ENCODE results near the gene FPR3. TPM values are rescaled to one million over a fixed set of nuclear protein-coding genes. Genes with fewer than 3 reads are reported as not detected.

FPR3 gene
- total and polyA plus RNA-seq, 5 donors from 2014 or later: not detected

- H3K27ac Mint-ChIP-seq: no peak overlapping the region
- H3K36me3 Mint-ChIP-seq: no peaks in the 10 kb centered on the region
- H3K4me1 ChIP-seq (ENCODE audit: control insufficient read depth, insufficient read depth, low read length, poor library complexity, severe bottlenecking): no peaks in the 10 kb centered on the region
- H3K27me3 Mint-ChIP-seq: no peaks in the 10 kb centered on the region
- no peak overlapping the region for H3K27ac ChIP-seq (ENCODE audit: insufficient read depth, low read length, poor library complexity, severe bottlenecking)
- peaks cover 2% of the 10 kb centered on the region for H3K27me3 ChIP-seq (ENCODE audit: control insufficient read depth, insufficient read depth, low read length)
- no peak for ATAC-seq (ENCODE audit: low read depth in 2 of 2)
- H3K9me3 Mint-ChIP-seq: peaks cover 0 to 4% (median 3%) of the 10 kb centered on the region in 7 donors
- no peak for DNase-seq
- peaks cover 0 to 5% of the 10 kb centered on the region in 2 experiments for H3K9me3 ChIP-seq (ENCODE audit: control insufficient read depth in 2 of 2, low read length in 2 of 2)
- peaks cover 0 to 3% (median 0%) of the 10 kb centered on the region in 4 donors for H3K4me1 Mint-ChIP-seq
- no peak overlapping the region for H3K4me3 ChIP-seq (ENCODE audit: low read depth, low read length)
- H3K4me3 Mint-ChIP-seq: no peak overlapping the region
- H3K36me3 ChIP-seq (ENCODE audit: control insufficient read depth, insufficient read depth, low read length): no peaks in the 10 kb centered on the region
Observed at GRCh38 chr19:51784109-51784785, 10.7 kb upstream of the FPR3 start.

GRCh38 chr19:51784922-51785690 is 9.9 kb upstream of the FPR3 start:
- Histone ChIP-seq H3K4me3 (ENCODE audit: low read depth, low read length) (no peak overlapping the region), H3K36me3 (ENCODE audit: control insufficient read depth, insufficient read depth, low read length) (no peaks in the 10 kb centered on the region), H3K9me3 (ENCODE audit: control insufficient read depth in 2 of 2, low read length in 2 of 2) (peaks cover 0 to 5% of the 10 kb centered on the region in 2 experiments), H3K4me1 (ENCODE audit: control insufficient read depth, insufficient read depth, low read length, poor library complexity, severe bottlenecking) (no peaks in the 10 kb centered on the region), H3K27ac (ENCODE audit: insufficient read depth, low read length, poor library complexity, severe bottlenecking) (no peak overlapping the region), H3K27me3 (ENCODE audit: control insufficient read depth, insufficient read depth, low read length) (no peaks in the 10 kb centered on the region)
- DNase-seq (peak in 1 of 3 donors; percentile 17), ATAC-seq (ENCODE audit: low read depth in 2 of 2) (peak; percentile 37 to 63)
- Mint-ChIP-seq H3K4me3 (no peak overlapping the region), H3K27me3 (no peaks in the 10 kb centered on the region), H3K4me1 (peaks cover 0 to 3% (median 0%) of the 10 kb centered on the region in 4 donors), H3K27ac (no peak overlapping the region), H3K9me3 (peaks cover 0 to 8% (median 3%) of the 10 kb centered on the region in 7 donors), H3K36me3 (no peaks in the 10 kb centered on the region)

DNA sequence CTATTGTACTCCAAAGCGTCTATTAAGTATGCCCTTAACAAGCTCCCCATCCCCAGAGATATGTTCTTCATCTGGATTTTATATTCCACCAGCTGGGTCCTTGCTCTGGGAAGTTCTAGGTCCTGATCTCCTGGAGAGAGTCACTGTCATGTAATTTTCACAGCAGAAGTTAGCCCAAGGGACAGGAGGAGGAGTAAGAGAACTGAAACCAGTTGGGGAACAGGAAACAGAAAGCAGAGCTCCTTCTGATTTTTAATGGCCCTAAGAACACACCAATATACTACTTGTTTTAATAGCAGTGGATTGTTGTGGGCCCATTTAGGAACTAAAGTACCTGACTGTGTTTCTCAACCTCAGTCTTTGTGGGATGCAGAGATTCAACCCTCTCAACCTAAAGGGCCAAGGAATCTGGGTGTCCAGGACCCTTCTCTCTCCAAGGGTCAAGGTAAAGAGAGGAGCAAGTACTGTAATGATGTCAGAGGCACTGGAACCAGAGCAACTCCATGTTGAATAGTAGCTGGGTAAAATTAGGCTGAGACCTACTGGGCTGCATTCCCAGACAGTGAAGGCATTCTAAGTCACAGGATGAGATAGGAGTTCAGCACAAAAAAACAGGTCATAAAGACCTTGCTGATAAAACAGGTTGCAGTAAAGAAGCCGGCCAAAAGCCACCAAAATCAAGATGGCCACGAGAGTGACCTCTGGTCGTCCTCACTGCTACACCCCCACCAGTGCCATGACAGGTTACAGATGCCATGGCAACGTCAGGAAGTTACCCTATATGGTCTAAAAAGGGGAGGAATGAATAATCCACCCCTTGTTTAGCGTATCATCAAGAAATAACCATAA is 8.1 kb upstream of the FPR3 start:
- Histone ChIP-seq H3K36me3 (ENCODE audit: control insufficient read depth, insufficient read depth, low read length) (no peaks in the 10 kb centered on the region), H3K27ac (ENCODE audit: insufficient read depth, low read length, poor library complexity, severe bottlenecking) (no peak overlapping the region), H3K4me1 (ENCODE audit: control insufficient read depth, insufficient read depth, low read length, poor library complexity, severe bottlenecking) (no peaks in the 10 kb centered on the region), H3K27me3 (ENCODE audit: control insufficient read depth, insufficient read depth, low read length) (no peaks in the 10 kb centered on the region), H3K9me3 (ENCODE audit: control insufficient read depth in 2 of 2, low read length in 2 of 2) (peaks cover 0 to 5% of the 10 kb centered on the region in 2 experiments), H3K4me3 (ENCODE audit: low read depth, low read length) (no peak overlapping the region)
- no peak for DNase-seq
- Mint-ChIP-seq H3K27me3 (no peaks in the 10 kb centered on the region), H3K9me3 (peaks cover 2 to 13% (median 4%) of the 10 kb centered on the region in 7 donors), H3K27ac (no peak overlapping the region), H3K4me3 (no peak overlapping the region), H3K4me1 (peaks cover 0 to 3% (median 0%) of the 10 kb centered on the region in 4 donors), H3K36me3 (no peaks in the 10 kb centered on the region)
- ATAC-seq (ENCODE audit: low read depth in 2 of 2): no peak

DNA sequence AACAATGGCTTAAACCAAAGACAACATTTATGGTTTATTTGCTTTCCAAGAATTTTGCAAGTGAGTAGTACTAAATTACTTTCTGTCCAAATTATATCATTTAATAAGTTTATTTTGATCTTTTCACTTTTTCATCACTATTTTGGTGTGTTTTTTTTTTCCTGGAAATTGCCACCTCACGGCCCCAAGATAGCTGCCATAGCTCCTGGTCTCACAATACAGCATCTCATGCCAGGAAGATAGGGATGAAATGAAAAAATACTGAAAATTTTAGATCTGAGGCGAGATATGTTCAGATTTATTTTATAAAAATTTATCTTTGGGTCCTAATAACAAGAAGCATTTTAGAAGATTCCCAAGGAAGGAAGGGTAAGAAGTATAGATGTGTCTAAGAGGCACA is 6.9 kb upstream of the FPR3 start:
- H3K36me3 Mint-ChIP-seq: no peaks in the 10 kb centered on the region
- Histone ChIP-seq H3K36me3 (ENCODE audit: control insufficient read depth, insufficient read depth, low read length) (no peaks in the 10 kb centered on the region), H3K27ac (ENCODE audit: insufficient read depth, low read length, poor library complexity, severe bottlenecking) (no peak overlapping the region), H3K27me3 (ENCODE audit: control insufficient read depth, insufficient read depth, low read length) (no peaks in the 10 kb centered on the region), H3K4me3 (ENCODE audit: low read depth, low read length) (no peak overlapping the region), H3K9me3 (ENCODE audit: control insufficient read depth in 2 of 2, low read length in 2 of 2) (peaks cover 0 to 5% of the 10 kb centered on the region in 2 experiments), H3K4me1 (ENCODE audit: control insufficient read depth, insufficient read depth, low read length, poor library complexity, severe bottlenecking) (no peaks in the 10 kb centered on the region)
- DNase-seq: no peak
- peaks cover 0 to 3% (median 0%) of the 10 kb centered on the region in 4 donors for H3K4me1 Mint-ChIP-seq
- H3K4me3 Mint-ChIP-seq: no peak overlapping the region
- H3K27ac Mint-ChIP-seq: no peak overlapping the region
- ATAC-seq (ENCODE audit: low read depth in 2 of 2): no peak
- peaks cover 2 to 16% (median 5%) of the 10 kb centered on the region in 7 donors for H3K9me3 Mint-ChIP-seq
- H3K27me3 Mint-ChIP-seq: no peaks in the 10 kb centered on the region

DNA sequence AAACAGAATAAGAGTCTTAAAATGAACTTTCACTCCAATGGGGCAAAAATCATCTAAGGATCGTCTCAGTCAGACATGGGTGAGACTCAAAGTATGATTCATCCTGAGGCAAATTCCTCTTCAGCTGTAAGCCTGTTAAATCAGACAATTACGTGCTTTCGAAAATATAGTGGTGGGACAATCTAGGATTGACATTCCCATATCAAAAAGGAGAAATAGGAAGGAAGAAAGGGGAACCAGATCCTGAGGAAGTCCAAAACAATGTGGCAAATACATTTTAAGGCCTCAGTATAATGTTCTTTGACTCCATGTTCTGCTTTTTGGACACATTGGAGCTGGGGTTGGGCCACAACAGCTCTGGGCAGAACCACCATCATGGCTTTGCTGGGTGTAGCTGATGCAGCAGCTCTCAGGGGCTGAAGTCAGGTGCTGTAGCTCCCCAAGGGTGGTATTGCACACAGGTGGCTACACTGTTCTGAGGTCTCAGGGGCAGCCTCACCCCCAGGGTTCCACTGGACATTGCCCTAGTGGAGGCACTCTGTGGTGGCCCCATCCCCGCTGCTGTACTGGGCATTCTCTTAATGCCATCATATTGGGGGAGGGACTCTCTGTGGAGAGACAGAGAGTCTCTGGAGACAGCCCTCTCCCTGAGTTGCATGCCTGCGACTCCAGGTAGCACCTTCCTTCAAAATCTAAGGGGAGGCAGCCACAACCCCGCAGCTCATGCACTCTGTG is 5.7 kb upstream of the FPR3 start:
- DNase-seq (no peak), ATAC-seq (ENCODE audit: low read depth in 2 of 2) (no peak)
- no peak overlapping the region for H3K27ac Mint-ChIP-seq
- no peaks in the 10 kb centered on the region for H3K27me3 Mint-ChIP-seq
- H3K36me3 Mint-ChIP-seq: no peaks in the 10 kb centered on the region
- H3K4me3 Mint-ChIP-seq: no peak overlapping the region
- peaks cover 4 to 16% (median 7%) of the 10 kb centered on the region in 7 donors for H3K9me3 Mint-ChIP-seq
- H3K4me1 Mint-ChIP-seq: peaks cover 0 to 3% (median 0%) of the 10 kb centered on the region in 4 donors
- no peaks in the 10 kb centered on the region for H3K4me1 ChIP-seq (ENCODE audit: control insufficient read depth, insufficient read depth, low read length, poor library complexity, severe bottlenecking)
- H3K9me3 ChIP-seq (ENCODE audit: control insufficient read depth in 2 of 2, low read length in 2 of 2): peaks cover 0 to 5% of the 10 kb centered on the region in 2 experiments
- H3K27me3 ChIP-seq (ENCODE audit: control insufficient read depth, insufficient read depth, low read length): no peaks in the 10 kb centered on the region
- no peak overlapping the region for H3K27ac ChIP-seq (ENCODE audit: insufficient read depth, low read length, poor library complexity, severe bottlenecking)
- H3K36me3 ChIP-seq (ENCODE audit: control insufficient read depth, insufficient read depth, low read length): no peaks in the 10 kb centered on the region
- H3K4me3 ChIP-seq (ENCODE audit: low read depth, low read length): no peak overlapping the region

GRCh38 chr19:51792932-51793331 is 2.0 kb upstream of the FPR3 start:
- no peak overlapping the region for H3K4me3 Mint-ChIP-seq
- no peaks in the 10 kb centered on the region for H3K4me1 Mint-ChIP-seq
- H3K36me3 ChIP-seq (ENCODE audit: control insufficient read depth, insufficient read depth, low read length): no peaks in the 10 kb centered on the region
- no peaks in the 10 kb centered on the region for H3K4me1 ChIP-seq (ENCODE audit: control insufficient read depth, insufficient read depth, low read length, poor library complexity, severe bottlenecking)
- no peak overlapping the region for H3K27ac Mint-ChIP-seq
- H3K27me3 Mint-ChIP-seq: no peaks in the 10 kb centered on the region
- peaks cover 0 to 3% of the 10 kb centered on the region in 2 experiments for H3K9me3 ChIP-seq (ENCODE audit: control insufficient read depth in 2 of 2, low read length in 2 of 2)
- H3K27me3 ChIP-seq (ENCODE audit: control insufficient read depth, insufficient read depth, low read length): no peaks in the 10 kb centered on the region
- H3K27ac ChIP-seq (ENCODE audit: insufficient read depth, low read length, poor library complexity, severe bottlenecking): no peak overlapping the region
- no peak for ATAC-seq (ENCODE audit: low read depth in 2 of 2)
- no peak overlapping the region for H3K4me3 ChIP-seq (ENCODE audit: low read depth, low read length)
- peaks cover 4 to 24% (median 10%) of the 10 kb centered on the region in 7 donors for H3K9me3 Mint-ChIP-seq
- no peak for DNase-seq
- H3K36me3 Mint-ChIP-seq: no peaks in the 10 kb centered on the region

DNA sequence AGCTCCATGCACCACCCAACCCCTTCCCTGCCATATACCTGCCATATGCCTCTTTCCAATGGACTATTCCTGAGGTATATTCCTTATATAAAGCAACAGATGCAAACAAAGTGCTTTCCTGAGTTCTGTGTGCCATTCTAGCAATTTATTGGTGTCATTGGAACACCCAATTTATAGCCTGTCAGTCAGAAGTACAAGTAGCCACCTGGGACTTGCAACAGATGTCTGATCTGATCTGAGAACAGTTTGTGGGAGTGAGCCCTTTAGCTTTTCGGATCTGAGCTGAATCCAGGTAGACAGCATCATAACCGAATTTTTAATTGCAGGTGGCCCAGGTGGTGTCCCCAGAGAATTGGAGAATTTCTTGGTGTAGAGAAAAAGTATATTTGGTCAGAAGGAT is 963 bp upstream of the FPR3 start:
- H3K27me3 Mint-ChIP-seq: no peaks in the 10 kb centered on the region

More for the DNA sequence above, 963 bp upstream of the FPR3 start:
- Histone ChIP-seq H3K36me3 (ENCODE audit: control insufficient read depth, insufficient read depth, low read length) (no peaks in the 10 kb centered on the region), H3K4me1 (ENCODE audit: control insufficient read depth, insufficient read depth, low read length, poor library complexity, severe bottlenecking) (no peaks in the 10 kb centered on the region), H3K9me3 (ENCODE audit: control insufficient read depth in 2 of 2, low read length in 2 of 2) (peaks cover 0 to 3% of the 10 kb centered on the region in 2 experiments), H3K4me3 (ENCODE audit: low read depth, low read length) (no peak overlapping the region), H3K27ac (ENCODE audit: insufficient read depth, low read length, poor library complexity, severe bottlenecking) (no peak overlapping the region), H3K27me3 (ENCODE audit: control insufficient read depth, insufficient read depth, low read length) (no peaks in the 10 kb centered on the region)
- H3K4me1 Mint-ChIP-seq: no peaks in the 10 kb centered on the region
- H3K4me3 Mint-ChIP-seq: no peak overlapping the region
- ATAC-seq (ENCODE audit: low read depth in 2 of 2) (no peak), DNase-seq (no peak)
- H3K27ac Mint-ChIP-seq: no peak overlapping the region
- H3K36me3 Mint-ChIP-seq: no peaks in the 10 kb centered on the region
- peaks cover 4 to 24% (median 11%) of the 10 kb centered on the region in 7 donors for H3K9me3 Mint-ChIP-seq

All from CD4-positive, CD25-positive, alpha-beta regulatory T cell (primary cell).